ENCODE results near the gene ADGRD1.

Gene ADGRD1

DNA sequence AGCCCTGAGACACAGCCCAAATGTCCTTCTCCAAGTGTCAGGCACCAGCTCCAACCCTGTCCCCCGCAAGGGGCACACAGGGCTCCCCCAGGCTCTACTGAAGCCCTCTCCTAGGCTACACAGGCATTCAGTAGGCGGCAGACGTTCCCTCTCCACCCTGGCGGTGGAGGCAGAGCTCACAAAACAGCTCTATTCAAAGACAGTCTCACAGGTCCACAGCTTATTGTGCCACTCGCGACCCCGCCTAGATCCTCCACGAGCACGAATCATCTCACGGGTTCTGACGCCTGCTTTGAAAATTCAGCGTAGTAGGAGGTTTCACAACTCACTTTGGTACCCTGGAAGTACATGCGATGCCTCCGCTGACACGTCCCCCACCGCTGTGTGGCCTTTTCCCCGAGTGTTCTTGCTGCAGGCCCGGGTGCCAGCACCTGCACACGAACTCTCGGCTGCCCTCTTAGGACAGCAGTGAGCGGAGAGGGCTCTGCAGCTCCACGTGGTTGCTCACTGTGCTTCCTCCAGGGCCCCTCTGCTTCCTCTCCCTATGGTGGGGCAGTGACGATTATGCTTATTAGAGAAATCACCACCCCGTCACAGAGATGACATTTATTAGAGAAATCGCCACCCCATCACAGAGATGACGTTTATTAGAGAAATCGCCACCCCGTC is 78.5 kb downstream of the ADGRD1 start:
- TF ChIP-seq, protein P1, sequence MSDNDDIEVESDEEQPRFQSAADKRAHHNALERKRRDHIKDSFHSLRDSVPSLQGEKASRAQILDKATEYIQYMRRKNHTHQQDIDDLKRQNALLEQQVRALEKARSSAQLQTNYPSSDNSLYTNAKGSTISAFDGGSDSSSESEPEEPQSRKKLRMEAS (IDR thresholded peaks at IDR 0.05; ENCODE audit: low read depth, low read length), result no peak
- TF ChIP-seq POLR2A (IDR thresholded peaks at IDR 0.05; ENCODE audit: extremely low read depth, insufficient read length) (no peak), CTCF (IDR thresholded peaks at IDR 0.05; ENCODE audit: low read depth, low read length) (no peak), MYC (IDR thresholded peaks at IDR 0.05; ENCODE audit: low read depth, low read length) (no peak)
- no peak for DNase-seq (ENCODE audit: low read depth)
- no peak overlapping the region for H3K4me3 ChIP-seq (ENCODE audit: low read depth, low read length)

- no peak for DNase-seq (ENCODE audit: low read depth)
- no peak overlapping the region for H3K4me3 ChIP-seq (ENCODE audit: low read depth, low read length)
These were observed 79.8 kb downstream of the ADGRD1 start for GRCh38 chr12:131033486-131033885.

DNA sequence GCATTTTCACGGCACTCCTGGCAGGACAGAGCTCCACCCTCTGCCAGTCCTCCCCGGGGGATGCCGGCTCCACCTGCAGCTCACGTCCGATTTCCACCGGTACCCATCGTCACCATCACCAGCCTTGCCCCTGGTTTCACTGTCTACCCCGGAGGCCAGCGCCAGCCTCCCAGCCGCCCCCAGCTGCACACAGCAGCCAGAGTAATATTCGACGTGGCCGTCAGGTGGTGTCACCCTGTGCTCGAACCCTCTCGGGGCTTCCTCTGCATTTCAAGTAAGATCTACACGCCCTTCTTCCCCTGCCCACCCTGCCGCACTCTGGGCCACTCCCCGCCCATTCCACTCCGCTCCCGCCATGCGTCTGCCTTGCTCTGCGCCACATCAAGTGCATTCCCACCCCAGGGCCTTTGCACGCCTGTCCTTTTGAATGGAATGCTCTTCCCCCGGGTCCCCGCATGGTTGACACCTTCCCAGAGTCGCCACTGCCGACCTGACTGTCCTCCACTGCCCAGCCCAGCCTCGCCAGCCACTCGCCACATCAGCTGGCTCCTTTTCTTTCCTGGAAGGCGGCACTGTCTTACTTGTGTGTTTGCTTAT is 80.3 kb downstream of the ADGRD1 start:
- H3K4me3 ChIP-seq (ENCODE audit: low read depth, low read length), result no peak overlapping the region
- no peak for DNase-seq (ENCODE audit: low read depth)
- TF ChIP-seq POLR2A (IDR thresholded peaks at IDR 0.05; ENCODE audit: extremely low read depth, insufficient read length) (no peak), MYC (IDR thresholded peaks at IDR 0.05; ENCODE audit: low read depth, low read length) (no peak), CTCF (IDR thresholded peaks at IDR 0.05; ENCODE audit: low read depth, low read length) (no peak)
- TF ChIP-seq, protein P1 (IDR thresholded peaks at IDR 0.05; ENCODE audit: low read depth, low read length), result no peak

More at GRCh38 chr12:131033486-131033885, 79.8 kb downstream of the ADGRD1 start:
- TF ChIP-seq, protein P1 (IDR thresholded peaks at IDR 0.05; ENCODE audit: low read depth, low read length), result no peak
- TF ChIP-seq CTCF (IDR thresholded peaks at IDR 0.05; ENCODE audit: low read depth, low read length) (no peak), MYC (IDR thresholded peaks at IDR 0.05; ENCODE audit: low read depth, low read length) (no peak), POLR2A (IDR thresholded peaks at IDR 0.05; ENCODE audit: extremely low read depth, insufficient read length) (no peak)

GRCh38 chr12:131034631-131035244 is 81.0 kb downstream of the ADGRD1 start:
- TF ChIP-seq POLR2A (IDR thresholded peaks at IDR 0.05; ENCODE audit: extremely low read depth, insufficient read length), result no peak
- H3K4me3 ChIP-seq (ENCODE audit: low read depth, low read length), result no peak overlapping the region
- DNase-seq (ENCODE audit: low read depth), result no peak

- H3K4me3 ChIP-seq (ENCODE audit: low read depth, low read length), result no peak overlapping the region
- DNase-seq (ENCODE audit: low read depth), result no peak
- TF ChIP-seq POLR2A (IDR thresholded peaks at IDR 0.05; ENCODE audit: extremely low read depth, insufficient read length) (no peak), MYC (IDR thresholded peaks at IDR 0.05; ENCODE audit: low read depth, low read length) (no peak), CTCF (IDR thresholded peaks at IDR 0.05; ENCODE audit: low read depth, low read length) (no peak)
- TF ChIP-seq, protein P1 (IDR thresholded peaks at IDR 0.05; ENCODE audit: low read depth, low read length), result no peak
These were observed 81.6 kb downstream of the ADGRD1 start for GRCh38 chr12:131035245-131035681.

DNA sequence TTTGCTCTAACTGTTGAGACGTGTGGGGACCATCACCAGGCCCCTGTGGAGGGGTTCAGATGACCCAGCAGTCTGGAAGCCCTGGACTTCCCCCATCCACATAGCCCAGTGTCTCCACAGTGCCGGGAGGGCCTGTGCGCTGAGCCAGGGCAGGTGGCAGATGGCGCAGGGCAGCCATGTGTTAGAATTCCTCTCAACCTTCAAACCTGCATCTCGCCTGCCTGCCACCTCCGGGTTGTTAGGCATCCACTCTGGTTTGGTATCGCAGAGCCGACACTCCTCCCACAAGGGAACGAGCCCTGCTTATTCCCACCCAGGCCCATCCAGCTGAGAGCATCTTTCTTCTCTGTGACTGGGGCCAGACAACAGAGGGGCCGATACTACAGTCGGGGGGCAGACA is 84.5 kb downstream of the ADGRD1 start:
- DNase-seq (ENCODE audit: low read depth), result no peak
- TF ChIP-seq, protein P1 (IDR thresholded peaks at IDR 0.05; ENCODE audit: low read depth, low read length), result no peak
- TF ChIP-seq POLR2A (IDR thresholded peaks at IDR 0.05; ENCODE audit: extremely low read depth, insufficient read length) (no peak), MYC (IDR thresholded peaks at IDR 0.05; ENCODE audit: low read depth, low read length) (no peak), CTCF (IDR thresholded peaks at IDR 0.05; ENCODE audit: low read depth, low read length) (no peak)
- H3K4me3 ChIP-seq (ENCODE audit: low read depth, low read length), result no peak overlapping the region

Data from NB4 (cell line).